Fibroblast of peridontal ligament (primary cell): ENCODE results near the gene FAM3D.

Experiments used
- DNase-seq: peaks from one replicate; pipeline ENCODE4 v3.0.0-alpha.2; 2010; ENCODE audit errors: extremely low read depth

The FAM3D gene

GRCh38 chr3:58594117-58594516 is 72.5 kb downstream of the FAM3D start:
- no peak for DNase-seq

GRCh38 chr3:58591517-58592510 is 74.8 kb downstream of the FAM3D start:
- DNase-seq = no peak

- DNase-seq = peak; percentile 51
These were observed 78.5 kb downstream of the FAM3D start for GRCh38 chr3:58588030-58588614.

GRCh38 chr3:58586776-58587192 is 79.8 kb downstream of the FAM3D start:
- DNase-seq = no peak

GRCh38 chr3:58585994-58586393 is 80.6 kb downstream of the FAM3D start:
- no peak for DNase-seq

GRCh38 chr3:58585005-58585786 is 81.4 kb downstream of the FAM3D start:
- DNase-seq = peak; percentile 62

- DNase-seq = peak; percentile 25
These were observed 81.9 kb downstream of the FAM3D start for GRCh38 chr3:58584690-58585004.
